ENCODE measurements around the gene FETUB. TPM values are rescaled to one million over a fixed set of nuclear protein-coding genes. Genes with fewer than 3 reads are reported as not detected.

FETUB gene
- total and polyA plus RNA-seq, 2 of the 8 experiments (the other 6 are each of a cell fraction or from before 2014, with no cell fraction given) = 0.15 TPM; not detected in 1

DNA sequence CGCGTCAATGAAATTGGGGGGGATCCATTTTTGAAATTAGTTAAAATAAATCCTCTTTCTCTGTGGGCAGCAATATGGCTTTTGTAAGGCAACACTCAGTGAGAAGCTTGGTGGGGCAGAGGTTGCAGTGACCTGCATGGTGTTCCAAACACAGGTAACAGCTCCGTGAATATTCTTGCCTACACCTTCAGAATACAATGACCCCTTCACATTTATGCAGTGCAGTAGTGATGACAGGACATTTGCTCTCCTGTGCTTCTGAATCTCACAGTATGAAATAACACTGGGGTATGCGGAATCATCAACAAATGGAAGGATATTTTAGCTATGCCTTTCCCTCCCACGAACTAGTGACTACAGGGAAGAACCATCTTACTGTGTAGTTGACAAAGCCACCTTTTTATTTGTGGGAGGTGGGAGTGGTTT, 20.4 kb upstream of the FETUB start:
- Histone ChIP-seq H3K4ac (replicated peaks; ENCODE audit: insufficient read length, low read depth, low read length) (no peak overlapping the region), H3K9me3 (ENCODE audit: insufficient read depth in 2 of 2, low read depth in 1 of 2, low read length in 1 of 2) (no peaks in the 10 kb centered on the region), H4K20me1 (replicated peaks in 1 of 2; ENCODE audit: control insufficient read depth in 1 of 2, insufficient read depth in 2 of 2, low read length in 2 of 2) (no peaks in the 10 kb centered on the region), H3K4me1 (replicated peaks in 1 of 4; ENCODE audit: control insufficient read depth in 3 of 4, insufficient read depth in 4 of 4, low read length in 3 of 4) (peaks cover 0 to 7% (median 6%) of the 10 kb centered on the region in 4 experiments; a peak in 6 of 7 replicates), H4K5ac (ENCODE audit: insufficient read length, low read depth, low read length) (no peak overlapping the region), H4K8ac (ENCODE audit: extremely low read depth, insufficient read depth, low read length) (no peak overlapping the region), H3K79me2 (ENCODE audit: control insufficient read depth in 1 of 2, insufficient read depth in 2 of 2, low read length in 2 of 2) (no peaks in the 10 kb centered on the region), H2AFZ (ENCODE audit: low read length) (no peak overlapping the region), H2BK12ac (ENCODE audit: low read depth, low read length) (no peak overlapping the region), H3K27ac (ENCODE audit: low read depth, low read length) (no peak overlapping the region), H3K4me2 (ENCODE audit: insufficient read depth in 1 of 2, low read depth in 2 of 2, low read length in 2 of 2) (no peak overlapping the region), H3K14ac (ENCODE audit: insufficient read length) (no peak overlapping the region), H3K27me3 (replicated peaks in 1 of 4; ENCODE audit: control insufficient read depth in 3 of 4, extremely low read depth in 1 of 4, insufficient read depth in 3 of 4, low read length in 3 of 4) (peaks cover 0 to 2% (median 0%) of the 10 kb centered on the region in 4 experiments; a peak in 1 of 7 replicates), H4K91ac (replicated peaks; ENCODE audit: insufficient read length, low read length) (no peak overlapping the region), H3K36me3 (ENCODE audit: control insufficient read depth in 2 of 4, insufficient read depth in 4 of 4, low read length in 3 of 4) (no peaks in the 10 kb centered on the region), H2BK120ac (replicated peaks; ENCODE audit: low read depth, low read length) (no peak overlapping the region), H3K18ac (ENCODE audit: extremely low read depth, low read length) (no peak overlapping the region), H3K9ac (replicated peaks in 1 of 4; ENCODE audit: extremely low read depth in 1 of 4, low read depth in 3 of 4, low read length in 3 of 4) (no peak overlapping the region), H2BK5ac (ENCODE audit: low read depth, low read length) (no peak overlapping the region), H3K23ac (ENCODE audit: insufficient read length) (no peak overlapping the region), H2BK15ac (ENCODE audit: low read length) (no peak overlapping the region), H2AK5ac (ENCODE audit: low read depth, low read length) (no peak overlapping the region), H3K79me1 (ENCODE audit: low read depth, low read length) (no peaks in the 10 kb centered on the region), H3K56ac (replicated peaks; ENCODE audit: insufficient read length, low read depth, low read length) (no peak overlapping the region), H3K23me2 (ENCODE audit: low read depth, low read length) (no peaks in the 10 kb centered on the region), H3K4me3 (ENCODE audit: extremely low read depth in 1 of 4, insufficient read depth in 2 of 4, low read depth in 3 of 4, low read length in 4 of 4) (no peak overlapping the region), H2BK20ac (ENCODE audit: low read length) (no peak overlapping the region)
- ChIA-PET POLR2A (ENCODE audit: partially characterized antibody) (no interaction called here), CTCF (ENCODE audit: partially characterized antibody) (interaction anchor here (0.7 to 12.9 kb wide), 5 partner anchors 8 to 202 kb away, joined by 3 to 333 read pairs (median 3); no protein-coding TSS in a partner anchor)
- TF ChIP-seq GTF2F1 (IDR thresholded peaks at IDR 0.05; ENCODE audit: borderline replicate concordance, low read depth, low read length) = no peak
- no peak for TF ChIP-seq RNF2 (IDR thresholded peaks at IDR 0.05; ENCODE audit: borderline replicate concordance, low read depth, low read length, missing control alignments, poor library complexity, severe bottlenecking)
- TF ChIP-seq, protein P1, sequence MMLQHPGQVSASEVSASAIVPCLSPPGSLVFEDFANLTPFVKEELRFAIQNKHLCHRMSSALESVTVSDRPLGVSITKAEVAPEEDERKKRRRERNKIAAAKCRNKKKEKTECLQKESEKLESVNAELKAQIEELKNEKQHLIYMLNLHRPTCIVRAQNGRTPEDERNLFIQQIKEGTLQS (IDR thresholded peaks at IDR 0.05; ENCODE audit: insufficient read depth, low read depth, low read length) = no peak
- no peak for TF ChIP-seq CTBP2 (IDR thresholded peaks at IDR 0.05; ENCODE audit: borderline replicate concordance, insufficient read depth, insufficient read length, low read length)
- no peak for TF ChIP-seq EGR1 (IDR thresholded peaks at IDR 0.05; ENCODE audit: borderline replicate concordance, low read depth, low read length)
- no peak for TF ChIP-seq BRCA1 (IDR thresholded peaks at IDR 0.05; ENCODE audit: low read depth, low read length)
- no peak for TF ChIP-seq MAFK (IDR thresholded peaks at IDR 0.05; ENCODE audit: low read depth, low read length)
- TF ChIP-seq ZNF274 (IDR thresholded peaks at IDR 0.05; ENCODE audit: borderline replicate concordance, extremely low read depth, low read length) = no peak
- DNase-seq (ENCODE audit: low read depth in 1 of 2, low spot score in 2 of 2) = no peak
- no peak for FAIRE-seq
- 88% methylated on average over 5 of the region's 5 CpGs; no CpG with 5 or more reads in 1 of the 2 experiments for WGBS, 2 experiments (ENCODE audit: extremely low coverage in 1 of 2, insufficient coverage in 1 of 2, insufficient read length in 1 of 2, insufficient replicate concordance in 2 of 2, low coverage in 1 of 2, low lambda C conversion rate in 2 of 2, missing lambda C conversion rate in 1 of 2)
